Thyroid gland (tissue), 4 donors: ENCODE results near the gene C1orf115. TPM values are rescaled to one million over a fixed set of nuclear protein-coding genes. Genes with fewer than 3 reads are reported as not detected.

ENCODE experiments used
- DNase-seq, 2 donors: peaks; one replicate each; pipeline ENCODE4 v3.0.0-alpha.2; 2019
- H3K27ac ChIP-seq, 3 donors: fragments of 200-600 bp; sonication (generic); 1 replicate in 2 of 3; 2 replicates in 1 of 3; pipeline ENCODE4 v1.5.1; 2016 to 2019; ENCODE audit warnings: mild to moderate bottlenecking in 1 of 3, moderate library complexity in 1 of 3
- H3K27me3 ChIP-seq: fragments of 200-600 bp; sonication (generic); one replicate; pipeline ENCODE4 v1.5.1; 2019
- H3K36me3 ChIP-seq, 2 donors: fragments of 200-600 bp; sonication (generic); one replicate each; pipeline ENCODE4 v1.5.1; 2016 to 2019
- H3K4me1 ChIP-seq, 2 donors: fragments of 200-600 bp; sonication (generic); one replicate each; pipeline ENCODE4 v1.5.1; 2017 to 2019
- H3K4me3 ChIP-seq, 3 donors: fragments of 200-600 bp; sonication (generic); replicated peaks in 1 of 3; 1 replicate in 2 of 3; 2 replicates in 1 of 3; pipeline ENCODE4 v1.5.1; 2016; ENCODE audit warnings: mild to moderate bottlenecking in 1 of 3
- H3K9me3 ChIP-seq: fragments of 200-600 bp; sonication (generic); one replicate; pipeline ENCODE4 v1.5.1; 2017
- CTCF ChIP-seq, 6 experiments: fragments of 200-600 bp in 3 of 6; fragments of 450-650 bp in 3 of 6; sonication (generic) in 3 of 6; IDR thresholded peaks; one replicate each; pipeline ENCODE4 v1.5.1; 2016 to 2019; ENCODE audit warnings: antibody characterized with exemption in 6 of 6, mild to moderate bottlenecking in 2 of 6, inconsistent platforms in 1 of 6, moderate library complexity in 1 of 6
- POLR2A ChIP-seq, 2 donors: fragments of 450-650 bp; IDR thresholded peaks; one replicate each; pipeline ENCODE4 v1.6.1; 2017; ENCODE audit warnings: antibody characterized with exemption in 2 of 2, mild to moderate bottlenecking in 2 of 2, moderate library complexity in 1 of 2
- WGBS, 2 donors: methylation state at CpG; one replicate each; pipeline ENCODE4 v1.1.5; 2017; 5-methylcytosine and 5-hydroxymethylcytosine counted together
- intact Hi-C: fragments of 100-400 bp; cut with DNase I; formaldehyde crosslinking; loops from one replicate; pipeline ENCODE4 v1.15.1; 2023
- total RNA-seq, 4 donors: library from RNA; depleted of rRNA; stranded (reverse); fragments of >200 nt; gene quantifications; one replicate each; pipeline ENCODE4 v1.2.3, GENCODE V29; 2016

C1orf115 gene
- total RNA-seq, 4 donors from 2014 or later: 24.3 to 41.4 (median 31.1) TPM

DNA sequence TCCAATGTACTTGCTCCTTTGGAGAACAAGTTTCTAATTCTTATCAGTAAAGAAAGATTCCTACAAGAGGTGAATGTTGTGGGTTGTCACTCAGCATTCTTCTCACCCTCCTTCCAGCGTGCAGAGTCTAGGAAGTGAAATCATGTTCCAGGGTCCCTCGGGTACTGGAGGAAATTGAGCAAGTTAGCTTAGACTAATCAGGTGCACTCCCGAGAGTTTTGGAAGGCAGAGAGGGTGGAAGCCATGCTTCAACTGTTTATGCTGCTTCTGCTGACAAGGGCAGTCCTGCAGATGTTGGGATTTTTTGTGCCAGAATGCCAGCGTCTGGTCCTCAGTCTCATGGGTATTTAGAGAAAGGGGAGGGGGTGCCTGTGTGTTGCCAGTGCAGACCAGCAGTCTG lies 5.3 kb upstream of the C1orf115 start:
- H3K36me3 ChIP-seq: no peaks in the 10 kb centered on the region
- TF ChIP-seq CTCF (IDR thresholded peaks at IDR 0.05): no peak
- no peak for TF ChIP-seq POLR2A (IDR thresholded peaks at IDR 0.05)
- no peaks in the 10 kb centered on the region for H3K9me3 ChIP-seq
- intact Hi-C loops: loop anchor here (5.0 kb wide), 1 partner anchor 92 kb away; no protein-coding TSS in a partner anchor
- no peak overlapping the region for H3K4me3 ChIP-seq
- DNase-seq: no peak
- 61 to 70% methylated on average over 4 of the region's 4 CpGs for WGBS, 2 donors
- no peaks in the 10 kb centered on the region for H3K27me3 ChIP-seq
- no peak overlapping the region for H3K27ac ChIP-seq
- peaks cover 0 to 3% of the 10 kb centered on the region in 2 donors for H3K4me1 ChIP-seq

DNA sequence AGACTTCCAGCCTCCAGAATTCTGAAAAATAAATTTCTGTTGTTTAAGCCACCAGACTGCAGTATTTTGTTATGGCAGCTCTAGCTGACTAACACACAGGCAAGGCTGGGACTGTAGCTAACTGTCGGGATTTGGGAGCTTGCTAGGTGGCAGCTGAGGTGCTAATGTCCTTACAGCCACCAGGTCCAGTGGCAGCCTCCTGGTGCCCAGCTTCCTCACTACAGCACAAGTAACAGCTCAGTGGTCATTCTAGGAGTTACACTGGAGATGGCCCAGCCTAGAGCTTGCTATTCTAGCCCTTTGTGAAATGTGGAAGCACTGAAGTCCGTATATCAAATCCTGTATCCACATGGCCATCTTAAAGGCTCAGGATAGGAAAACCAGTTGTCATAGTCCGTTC lies 4.3 kb upstream of the C1orf115 start:
- Histone ChIP-seq H3K27me3 (no peaks in the 10 kb centered on the region), H3K27ac (no peak overlapping the region), H3K9me3 (no peaks in the 10 kb centered on the region), H3K36me3 (no peaks in the 10 kb centered on the region), H3K4me3 (no peak overlapping the region), H3K4me1 (peaks cover 0 to 4% of the 10 kb centered on the region in 2 donors)
- TF ChIP-seq POLR2A (IDR thresholded peaks at IDR 0.05): no peak
- peak in 1 of 6 experiments; percentile 44 for TF ChIP-seq CTCF (IDR thresholded peaks at IDR 0.05)
- intact Hi-C loops: no loop called here
- WGBS, 2 donors: 85 to 92% methylated on average over 3 of the region's 3 CpGs
- peak in 1 of 2 donors; percentile 24 for DNase-seq

GRCh38 chr1:220687809-220688208 lies 2.4 kb upstream of the C1orf115 start:
- H3K4me1 ChIP-seq: peaks cover 4 to 9% of the 10 kb centered on the region in 2 donors
- H3K36me3 ChIP-seq: no peaks in the 10 kb centered on the region
- no peak overlapping the region for H3K27ac ChIP-seq
- H3K27me3 ChIP-seq: no peaks in the 10 kb centered on the region
- H3K9me3 ChIP-seq: no peaks in the 10 kb centered on the region
- no peak overlapping the region for H3K4me3 ChIP-seq
- intact Hi-C loops: no loop called here
- 82 to 86% methylated on average over 5 of the region's 5 CpGs for WGBS, 2 donors
- no peak for DNase-seq
- no peak for TF ChIP-seq POLR2A (IDR thresholded peaks at IDR 0.05)

GRCh38 chr1:220689666-220690065 lies 497 bp upstream of the C1orf115 start:
- DNase-seq: no peak
- Histone ChIP-seq H3K36me3 (no peaks in the 10 kb centered on the region), H3K9me3 (no peaks in the 10 kb centered on the region), H3K27ac (no peak overlapping the region), H3K4me3 (peak overlapping the region in 1 of 3 donors; percentile 67), H3K27me3 (no peaks in the 10 kb centered on the region), H3K4me1 (peaks cover 4 to 9% of the 10 kb centered on the region in 2 donors)
- intact Hi-C loops: loop anchor here (5.0 kb wide), 1 partner anchor 43 kb away; no protein-coding TSS in a partner anchor
- TF ChIP-seq POLR2A (IDR thresholded peaks at IDR 0.05): no peak
- TF ChIP-seq CTCF (IDR thresholded peaks at IDR 0.05): no peak
- 33 to 38% methylated on average over 14 of the region's 14 CpGs for WGBS, 2 donors

DNA sequence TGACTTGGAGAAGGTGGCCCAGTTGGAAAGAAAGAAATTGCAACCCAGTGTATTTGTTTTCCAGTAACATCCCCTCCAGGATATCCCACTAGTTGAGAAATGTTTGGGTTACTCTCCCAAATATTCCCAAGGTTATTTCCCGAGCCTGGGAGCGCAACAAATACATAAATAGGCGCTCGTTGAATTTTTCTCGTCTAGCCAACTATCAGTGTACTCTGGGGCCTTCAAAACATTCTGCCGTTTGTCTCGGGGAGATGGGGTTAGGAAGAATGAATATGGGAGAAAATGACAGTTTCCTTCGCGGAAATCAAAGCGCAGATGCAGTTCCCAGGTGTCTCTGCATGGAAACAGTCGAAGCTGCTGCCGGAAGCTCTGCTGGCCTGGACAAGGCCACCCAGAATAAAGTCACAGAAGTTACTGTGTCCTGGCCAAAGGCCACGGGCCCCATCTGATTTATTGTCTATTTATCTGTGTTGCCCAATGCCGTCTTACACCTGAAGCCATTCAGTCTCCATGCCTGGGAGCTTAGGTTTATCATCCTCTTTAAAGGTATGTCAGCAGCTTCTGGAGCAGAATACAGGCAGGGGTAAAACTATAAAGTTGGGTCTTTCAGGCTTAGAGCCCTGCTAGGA lies 1.0 kb downstream of the C1orf115 start:
- no peak for DNase-seq
- H3K4me1 ChIP-seq: peaks cover 4 to 9% of the 10 kb centered on the region in 2 donors
- intact Hi-C loops: loop anchor here (5.0 kb wide), 1 partner anchor 41 kb away; no protein-coding TSS in a partner anchor
- 48 to 60% methylated on average over 14 of the region's 14 CpGs for WGBS, 2 donors
- no peaks in the 10 kb centered on the region for H3K36me3 ChIP-seq
- no peaks in the 10 kb centered on the region for H3K27me3 ChIP-seq
- H3K4me3 ChIP-seq: peak overlapping the region in 2 of 3 donors; percentile 67 to 81
- no peak overlapping the region for H3K27ac ChIP-seq
- no peak for TF ChIP-seq CTCF (IDR thresholded peaks at IDR 0.05)
- TF ChIP-seq POLR2A (IDR thresholded peaks at IDR 0.05): no peak
- no peaks in the 10 kb centered on the region for H3K9me3 ChIP-seq
